Stimulated activated CD8-positive, alpha-beta memory T cell treated with anti-CD3 and anti-CD28 coated beads, Interleukin-12 subunit alpha, Interleukin-12 subunit beta, amount 100 ng/mL, for 1 hour (primary cell): Measurements from ENCODE around the gene MIOS.

Source experiments
- DNase-seq: peaks from one replicate; pipeline ENCODE4 v3.0.0-alpha.2; 2020; ENCODE audit warnings: low read depth

Gene MIOS

DNA sequence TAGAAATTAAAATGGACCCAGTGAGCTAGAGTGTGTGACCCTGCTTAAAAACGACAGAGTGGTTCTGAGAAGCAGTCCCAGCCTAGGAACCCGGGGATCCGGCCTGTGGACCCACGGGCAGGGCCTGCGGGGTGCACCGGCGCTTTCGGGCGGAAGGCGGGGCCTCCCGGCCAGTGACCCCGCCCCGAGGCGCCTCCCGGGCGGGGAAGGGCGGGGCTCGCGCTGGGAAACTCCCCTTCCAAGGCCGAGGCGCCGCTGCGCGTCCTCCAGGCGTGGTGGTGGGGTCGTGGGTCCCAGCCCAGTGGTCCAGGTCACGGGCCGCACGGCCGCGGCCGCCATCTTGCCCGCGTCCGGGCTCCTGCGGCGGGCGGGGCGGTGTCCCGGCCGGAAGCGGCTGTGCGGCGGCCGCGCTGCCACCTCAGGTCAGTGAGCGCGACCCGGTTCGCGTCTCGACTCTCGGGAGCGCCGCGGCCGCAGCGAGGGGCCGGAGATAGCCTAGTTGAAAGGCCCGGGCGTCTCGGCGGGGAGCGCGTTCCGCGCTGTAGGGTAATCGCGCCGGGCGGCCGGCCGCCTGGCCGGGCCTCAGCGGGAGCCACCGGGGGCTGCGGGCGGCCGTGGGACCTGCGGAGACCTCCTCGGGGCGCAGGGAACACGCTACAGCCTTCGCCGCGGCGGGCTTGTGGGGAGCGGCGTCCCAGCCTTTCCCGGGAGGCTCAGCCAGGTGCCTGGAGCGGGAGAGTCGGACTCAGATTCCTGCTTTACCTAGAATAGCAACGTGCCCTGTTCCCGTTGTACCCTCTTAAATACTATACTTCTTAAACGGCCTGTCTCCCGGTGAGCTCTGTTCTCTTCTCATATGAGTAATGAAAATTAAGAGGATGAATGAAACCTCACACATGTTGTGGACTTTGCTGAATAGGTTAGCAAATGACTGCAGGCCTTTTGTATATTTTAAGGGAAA is at the start of gene MIOS:
TSS of gene MIOS (plus strand) at position 234 of the 961 bp plus-strand sequence. CDS start 5,592 bp downstream, outside the sequence.
- peak; percentile 67 for DNase-seq

DNA sequence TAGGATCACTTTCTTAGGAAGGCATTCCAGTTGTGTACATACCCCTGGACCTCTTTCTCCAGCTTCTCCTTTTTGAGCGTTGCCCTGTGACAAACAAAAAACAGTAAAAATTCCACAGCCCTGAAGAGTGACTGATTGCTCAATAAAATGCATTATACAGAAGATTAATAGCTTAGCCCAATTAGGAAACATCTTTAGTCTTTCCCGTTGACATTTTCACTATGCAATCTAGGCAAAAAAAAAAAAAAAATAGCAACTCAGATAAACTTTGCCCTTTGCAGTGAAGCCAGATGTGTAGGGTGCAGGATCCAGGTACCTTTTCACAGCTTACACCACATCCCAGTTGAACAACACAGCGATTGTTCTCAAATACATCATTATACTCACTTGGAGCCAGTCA is 48.9 kb upstream of the MIOS start:
- no peak for DNase-seq

DNA sequence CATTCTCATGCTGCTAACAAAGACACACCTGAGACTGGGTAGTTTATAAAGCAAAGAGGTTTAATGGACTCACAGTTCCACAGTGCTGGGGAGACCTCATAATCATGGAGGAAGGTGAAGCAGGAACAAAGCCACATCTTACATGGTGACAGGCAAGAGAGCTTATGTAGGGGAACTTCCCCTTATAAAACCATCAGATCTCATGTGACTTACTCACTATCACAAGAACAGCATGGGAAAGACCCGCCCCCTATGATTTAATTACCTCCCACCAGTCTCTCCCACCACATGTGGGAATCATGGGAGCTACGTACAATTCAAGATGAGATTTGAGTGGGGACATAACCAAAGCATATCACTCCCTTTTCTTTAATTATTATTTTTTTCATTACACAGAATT is 47.6 kb upstream of the MIOS start:
- DNase-seq, result no peak

DNA sequence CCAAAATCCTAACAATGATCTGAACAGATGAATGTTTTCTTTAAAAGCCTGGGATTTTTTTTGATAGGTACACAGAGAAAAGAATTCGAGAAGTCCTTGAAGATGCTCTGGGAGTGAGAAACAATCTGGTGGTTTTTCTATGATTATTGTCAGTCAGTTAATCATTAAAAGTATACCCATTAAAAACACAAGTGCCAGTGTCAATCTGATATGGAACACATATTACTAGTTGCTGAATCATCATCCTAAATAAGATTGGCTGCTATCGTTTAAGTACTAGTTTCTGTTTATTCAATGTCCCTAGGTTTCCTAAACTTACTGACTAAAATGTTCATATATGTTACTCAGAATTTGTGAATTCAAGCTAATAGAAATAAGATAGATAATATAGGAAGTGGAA is 47.2 kb upstream of the MIOS start:
- DNase-seq, result no peak

DNA sequence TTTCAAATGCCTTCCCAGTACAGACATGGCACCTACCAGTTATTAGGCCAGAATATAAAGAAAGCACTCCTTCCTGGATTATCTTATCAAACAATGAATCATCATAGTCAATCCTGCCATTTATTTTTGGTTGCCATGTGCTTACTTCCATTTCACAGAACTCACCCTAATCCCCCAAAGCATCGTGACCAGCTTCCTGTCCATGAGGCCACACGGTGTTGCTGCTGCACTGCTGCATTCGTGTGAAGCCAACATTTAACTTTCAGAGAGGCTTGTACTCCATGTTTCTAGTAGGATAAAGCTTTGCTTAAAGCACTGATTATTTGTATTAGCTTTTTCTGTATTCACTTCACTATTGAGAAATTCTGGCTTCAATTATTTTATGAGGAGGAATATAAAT is 45.4 kb upstream of the MIOS start:
- no peak for DNase-seq

DNA sequence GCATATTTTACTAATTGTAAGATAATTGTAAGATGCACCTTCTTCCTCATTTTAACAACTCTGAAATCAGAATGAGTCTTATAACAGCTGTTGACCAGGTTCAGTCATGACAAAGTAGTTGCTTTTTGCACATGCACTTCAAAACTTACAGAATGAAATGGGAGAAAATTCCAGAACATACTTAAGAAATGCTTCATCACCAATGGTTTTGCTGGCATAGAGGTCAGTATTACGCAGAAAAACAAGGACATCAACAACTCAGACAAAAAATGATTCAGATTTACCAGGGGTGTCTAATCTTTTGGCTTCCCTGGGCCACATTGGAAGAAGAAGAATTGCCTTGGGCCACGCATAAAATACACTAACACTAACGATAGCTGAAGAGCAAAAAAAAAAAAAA is 44.3 kb upstream of the MIOS start:
- no peak for DNase-seq

DNA sequence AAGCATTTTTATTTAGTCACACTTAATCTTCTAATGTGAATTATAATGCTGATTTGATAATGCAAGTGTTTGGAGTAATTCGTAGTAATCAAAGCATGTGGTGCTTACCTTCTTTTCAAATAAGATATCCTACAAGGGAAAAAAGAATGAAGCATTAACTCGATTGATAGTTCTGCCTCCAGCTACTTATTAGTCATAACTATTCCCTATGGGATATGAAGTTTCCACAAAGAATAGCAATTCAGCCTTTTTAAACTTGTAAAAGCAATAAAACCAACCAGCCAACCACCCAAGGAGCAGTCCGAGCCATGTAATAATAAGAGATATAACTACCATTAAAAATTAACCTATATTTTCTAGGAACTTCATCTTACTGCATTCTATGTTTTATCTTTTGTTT is 42.6 kb upstream of the MIOS start:
- DNase-seq, result no peak

DNA sequence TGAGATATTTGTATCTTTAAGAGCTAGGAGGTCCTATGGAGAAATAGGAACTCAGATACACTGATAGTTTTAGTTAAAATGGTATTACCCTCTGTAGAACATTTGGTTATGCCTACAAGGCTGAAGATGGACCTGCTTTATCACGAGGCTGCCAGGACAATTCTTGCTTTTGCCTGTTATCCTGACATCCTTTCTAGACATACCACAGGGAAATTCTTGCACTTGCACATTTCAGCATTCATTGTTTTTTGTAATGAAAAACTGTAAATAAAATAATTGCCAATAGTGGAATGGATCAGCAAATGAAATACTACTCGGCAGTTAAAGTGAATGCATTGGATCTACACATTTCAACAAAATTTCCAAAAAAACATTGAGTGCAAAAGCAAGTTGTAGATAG is 40.7 kb upstream of the MIOS start:
- no peak for DNase-seq

DNA sequence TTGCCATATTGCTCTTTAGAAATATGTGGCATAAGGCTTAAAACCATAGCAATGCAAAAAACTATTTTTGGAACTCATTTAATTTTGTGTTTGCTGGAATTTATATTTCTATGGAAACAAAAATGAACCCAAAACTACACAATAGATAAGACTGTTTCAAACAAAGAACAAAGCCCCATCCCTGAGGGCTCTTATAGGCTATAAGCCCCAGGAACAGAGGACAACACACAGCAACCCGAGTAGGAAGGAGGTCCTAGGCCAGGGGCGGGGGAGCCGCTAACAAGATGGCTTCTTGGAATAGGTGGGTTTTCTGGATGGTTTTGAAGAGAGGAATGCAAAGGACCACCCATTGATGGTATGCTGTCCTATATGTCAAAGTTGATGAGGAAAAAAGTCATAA is 39.6 kb upstream of the MIOS start:
- DNase-seq, result no peak

DNA sequence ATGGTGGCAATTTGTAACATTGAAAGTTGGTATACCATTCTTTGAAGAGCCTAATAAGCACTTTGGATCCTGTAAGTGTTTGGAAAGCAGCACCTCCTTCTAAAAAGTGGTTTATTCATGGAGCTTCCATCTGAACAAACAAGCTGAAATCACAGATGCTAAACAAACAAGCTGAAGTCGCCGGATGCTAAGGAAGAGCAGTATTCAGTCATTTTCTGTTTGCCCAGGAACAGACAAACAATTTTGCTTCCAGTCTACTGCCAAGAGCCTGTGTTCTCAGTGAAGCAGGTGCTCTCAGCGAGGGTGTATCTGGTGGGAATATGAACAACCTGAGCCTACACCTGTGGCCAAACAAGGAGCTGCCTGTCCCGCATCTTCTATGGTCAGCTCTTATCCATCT is 37.4 kb upstream of the MIOS start:
- DNase-seq, result no peak

DNA sequence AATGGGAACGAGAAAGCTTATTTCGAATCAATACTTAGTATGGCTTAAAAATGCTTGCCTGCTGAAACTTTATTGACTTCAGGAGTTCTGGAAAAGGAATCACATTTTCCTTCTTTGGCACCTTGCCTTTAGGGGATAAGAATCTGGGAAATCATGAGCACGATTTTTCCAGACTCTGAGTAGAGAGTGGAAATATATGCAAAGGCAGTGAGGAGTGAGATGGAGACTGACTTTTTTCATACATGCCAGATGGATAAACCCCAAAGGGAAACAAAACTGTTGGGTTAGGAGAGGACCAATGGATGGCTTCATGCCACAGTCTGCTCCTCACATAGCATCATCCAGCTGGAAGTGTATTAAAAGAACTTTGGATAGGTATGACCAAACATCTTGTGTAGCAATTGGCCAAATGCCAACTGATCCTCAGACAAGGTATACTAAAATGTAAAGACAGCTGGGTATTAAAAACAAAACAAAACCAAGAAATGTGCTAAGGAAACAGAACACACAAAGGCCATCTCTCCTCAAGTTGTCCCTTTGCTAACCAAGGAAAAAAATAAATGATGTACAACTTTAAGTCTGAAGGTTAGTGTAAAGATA is 32.8 kb upstream of the MIOS start:
- no peak for DNase-seq

DNA sequence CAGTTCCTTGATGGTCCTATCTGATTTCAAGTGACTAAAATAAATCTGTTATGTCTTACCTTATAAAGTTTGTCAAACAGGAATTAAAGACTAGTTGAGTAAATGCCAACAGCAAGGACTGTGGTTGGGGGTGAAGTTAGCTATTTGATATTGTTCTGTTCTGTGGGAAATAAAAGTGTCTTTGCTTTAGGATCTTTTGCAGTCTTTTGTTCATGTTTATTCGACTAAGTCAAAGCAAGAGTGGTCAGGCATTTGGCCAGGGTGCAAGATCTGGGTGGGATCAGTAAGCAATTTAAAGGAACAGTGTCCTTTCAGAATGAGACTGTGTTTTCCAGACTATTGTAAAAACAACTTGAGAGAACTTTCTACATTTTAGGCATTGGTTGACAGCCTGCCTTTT is 31.0 kb upstream of the MIOS start, which contains the start of gene COL28A1:
TSS of gene COL28A1 (minus strand) at position 183 of the 400 bp plus-strand sequence. CDS start 2,998 bp downstream, outside the sequence.
- no peak for DNase-seq

DNA sequence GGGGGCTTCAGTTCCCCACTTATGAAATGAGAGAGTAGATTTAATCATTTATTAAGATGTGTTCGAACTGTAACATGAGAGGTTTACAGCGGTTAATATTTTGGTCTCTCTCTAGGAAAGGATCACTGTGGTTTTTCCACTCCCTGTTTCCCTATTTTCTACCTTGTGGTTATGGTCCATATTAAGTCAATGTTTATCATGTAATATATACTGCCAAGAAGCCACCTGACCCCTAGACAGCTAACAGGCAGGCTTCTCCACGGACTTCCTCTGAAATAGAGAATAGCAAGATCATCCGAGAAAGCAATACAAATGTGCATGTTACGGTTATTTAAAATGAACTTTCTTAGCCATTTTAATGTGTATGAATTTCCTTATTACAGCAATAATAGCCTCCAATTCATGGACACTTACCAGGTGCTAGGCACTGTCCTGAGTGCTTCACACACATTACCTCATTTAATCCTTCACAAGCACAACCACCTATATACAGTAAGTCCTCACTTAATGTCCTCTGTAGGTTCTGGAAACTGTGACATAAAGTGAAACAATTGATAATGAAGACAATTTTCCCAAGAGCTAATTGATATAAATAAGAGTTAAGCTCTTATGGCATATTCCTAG is 30.2 kb upstream of the MIOS start:
- no peak for DNase-seq

DNA sequence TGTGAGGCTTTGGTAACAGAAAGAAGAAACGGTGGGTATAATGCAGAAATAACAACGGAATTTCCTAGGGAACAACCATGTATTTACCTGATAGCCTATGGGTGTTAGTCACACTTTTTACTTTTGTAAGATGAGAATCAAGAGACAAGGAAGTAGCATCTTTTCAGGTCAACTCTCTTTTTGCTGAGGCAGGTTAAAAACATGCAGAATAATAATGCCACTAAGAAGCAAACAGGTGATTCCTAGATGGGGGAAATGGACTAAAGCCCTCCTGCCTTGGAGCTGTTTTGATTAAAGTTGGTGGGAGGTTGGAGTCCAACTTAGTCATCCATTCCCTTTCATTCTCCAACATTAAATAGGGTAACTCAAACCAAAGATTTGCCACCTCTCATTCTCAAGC is 29.0 kb upstream of the MIOS start:
- no peak for DNase-seq

DNA sequence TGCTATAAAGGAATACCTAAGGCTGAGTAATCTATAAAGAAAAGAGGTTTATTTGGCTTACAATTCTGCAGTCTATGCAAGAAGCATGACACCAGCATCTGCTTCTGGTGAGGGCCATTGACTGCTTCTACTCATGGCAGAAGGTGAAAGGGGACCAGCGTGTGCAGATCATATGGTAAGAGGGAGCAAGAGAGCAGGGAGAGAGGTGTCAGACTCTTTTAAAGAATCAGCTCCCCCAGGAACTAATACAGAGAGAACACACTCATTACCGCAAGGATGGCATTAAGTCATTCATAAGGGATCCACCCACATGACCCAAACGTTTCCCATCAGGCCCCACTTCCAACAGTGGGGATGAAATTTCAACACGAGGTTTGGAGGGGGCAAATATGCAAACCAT is 27.5 kb upstream of the MIOS start:
- no peak for DNase-seq

DNA sequence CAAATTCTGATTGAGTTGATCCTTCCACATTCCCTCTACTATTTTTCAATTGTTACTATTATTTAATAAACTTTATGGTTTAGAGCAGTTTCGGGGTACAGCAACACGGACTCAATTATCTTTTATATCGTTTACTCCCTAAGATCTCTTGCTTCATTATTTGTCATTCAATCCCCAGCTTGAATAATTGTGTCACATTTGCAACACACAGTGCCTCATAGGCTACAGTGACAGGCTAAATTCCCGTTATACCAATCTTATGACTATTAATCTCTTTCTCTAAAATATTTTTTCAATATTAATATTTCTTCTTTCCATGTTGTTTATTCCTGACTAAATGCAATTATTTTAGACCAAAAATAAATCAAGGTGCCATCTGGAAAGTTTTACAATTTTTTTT is 27.0 kb upstream of the MIOS start:
- no peak for DNase-seq

DNA sequence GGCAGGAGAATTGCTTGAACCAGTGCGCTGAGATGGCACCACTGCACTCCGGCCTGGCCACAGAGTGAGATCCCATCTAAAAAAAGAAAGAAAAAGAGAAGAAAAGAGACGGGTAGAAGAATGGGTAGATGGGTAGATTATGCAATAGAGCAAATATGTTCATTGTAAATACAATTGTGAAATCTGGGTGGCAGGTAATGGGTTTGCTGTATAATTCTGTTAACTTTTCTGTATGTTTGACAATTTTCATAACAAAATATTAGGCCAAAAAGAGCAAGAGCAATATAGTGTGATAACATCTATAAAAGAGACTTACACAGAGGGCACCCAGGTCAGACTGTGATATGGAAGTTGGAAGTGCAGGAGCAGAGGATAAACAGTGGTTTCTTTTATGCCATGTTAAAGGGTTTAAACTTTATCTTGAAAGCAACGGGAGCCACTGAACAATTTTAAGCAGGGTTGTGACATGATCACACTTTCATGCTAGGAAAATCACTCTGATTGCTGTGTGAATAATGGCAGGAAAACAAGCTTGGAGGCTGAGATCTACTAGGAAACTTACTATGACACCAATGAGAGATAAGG is 24.3 kb upstream of the MIOS start:
- no peak for DNase-seq

DNA sequence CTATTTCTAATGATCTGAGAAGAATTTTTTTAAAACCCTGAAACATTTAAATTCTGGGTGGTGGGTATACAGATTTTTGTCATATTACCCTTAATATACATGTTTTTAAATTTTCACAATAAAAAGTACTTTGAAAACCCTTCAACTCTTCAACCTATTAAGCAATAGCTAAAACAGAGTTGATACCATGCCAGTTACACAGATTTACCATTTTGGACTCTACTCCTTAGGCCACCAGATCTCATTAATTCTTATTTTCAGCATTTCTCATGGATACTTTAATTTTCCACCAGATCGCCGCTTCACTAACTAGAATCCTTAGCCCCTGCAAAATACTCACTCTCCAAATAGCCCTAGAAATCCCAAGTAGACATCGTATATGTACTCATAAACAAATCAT is 18.3 kb upstream of the MIOS start:
- no peak for DNase-seq

DNA sequence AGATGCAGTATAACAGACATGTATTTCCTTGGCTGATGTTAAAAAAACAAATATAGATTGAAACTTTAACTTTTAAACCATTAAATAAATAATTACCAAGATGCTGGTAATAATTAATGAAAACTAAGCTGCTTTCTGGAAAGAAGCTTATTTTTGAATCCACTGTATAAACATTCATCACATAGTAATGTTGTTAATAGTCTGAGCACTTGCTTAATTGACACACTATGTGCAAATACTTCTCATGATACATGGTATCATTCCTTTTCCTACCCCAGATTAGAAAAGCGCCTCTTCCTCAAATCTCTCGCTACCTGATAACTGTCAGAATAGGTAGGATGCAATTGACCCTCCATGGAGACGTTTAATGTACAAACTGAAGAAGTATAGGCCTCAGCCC is 16.0 kb upstream of the MIOS start:
- DNase-seq, result no peak

DNA sequence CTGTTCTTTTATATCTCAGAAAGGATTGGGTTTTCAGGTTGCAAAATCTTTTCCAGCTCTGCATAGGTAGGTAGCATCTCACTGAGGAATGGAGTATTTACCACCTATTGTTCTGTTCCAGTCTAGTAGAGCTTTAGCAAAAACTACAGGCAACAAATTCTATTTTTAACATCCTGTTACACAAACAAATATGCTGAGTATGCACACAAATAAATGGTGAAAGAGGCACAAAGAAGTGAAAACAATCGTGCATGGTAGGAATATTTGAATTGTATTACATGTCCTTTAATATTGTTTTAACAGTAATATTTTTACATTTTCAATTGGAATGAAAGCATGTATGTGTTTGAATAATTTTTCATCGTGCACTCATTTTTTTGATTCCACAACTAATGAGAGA is 14.5 kb upstream of the MIOS start:
- no peak for DNase-seq

DNA sequence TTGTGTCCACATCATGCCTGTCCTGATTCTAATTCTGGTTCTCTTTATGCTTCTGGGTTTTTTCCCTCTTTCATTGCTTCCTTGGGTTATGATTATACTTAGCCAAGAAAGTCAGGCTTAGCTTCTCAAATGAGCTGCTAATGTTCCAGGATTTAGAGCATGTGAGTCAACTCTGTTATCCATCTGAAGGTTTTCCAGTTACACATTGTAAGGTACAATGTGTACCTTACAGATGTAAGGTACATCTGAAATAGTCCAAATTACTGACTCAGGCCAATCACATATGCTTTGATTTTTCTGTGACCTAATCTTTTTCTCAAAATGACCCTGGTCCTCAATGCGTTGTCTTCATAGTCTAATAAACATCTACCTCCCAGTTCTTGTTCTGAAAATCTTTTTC is 13.3 kb upstream of the MIOS start:
- no peak for DNase-seq

DNA sequence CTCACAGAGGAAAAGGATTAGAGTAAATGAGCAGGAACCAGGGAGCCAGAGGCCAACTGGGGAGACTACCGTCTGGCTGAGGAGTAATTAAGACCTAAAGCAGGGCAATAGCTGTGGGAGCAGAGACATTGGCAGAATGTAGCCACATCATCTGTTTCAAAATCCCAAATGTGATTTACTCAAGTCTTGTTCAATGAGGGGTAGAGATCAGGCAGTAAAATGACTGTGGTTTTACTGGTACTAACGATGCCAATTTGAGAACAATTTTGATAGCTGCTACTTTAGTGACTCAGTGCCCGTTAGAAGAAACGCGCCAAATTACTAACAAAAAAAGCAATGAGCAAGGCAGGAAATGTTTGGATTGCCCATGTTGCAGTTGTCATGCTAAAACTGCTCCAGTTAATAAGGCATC is 12.7 kb upstream of the MIOS start:
- no peak for DNase-seq
